GM21360 (cell line): ENCODE data around the gene CST4.
"Not testable (repeated sequence)": the region's sequence is repeated elsewhere in the genome, so short reads cannot be mapped to it uniquely, and the experiment has no call there.

Source experiments
- ATAC-seq: cut with Tn5 transposase; IDR thresholded peaks from one replicate; pipeline ENCODE4 v1.9.1; 2021; ENCODE audit warnings: mild to moderate bottlenecking, moderate library complexity; ENCODE audit not compliant: unreplicated experiment

CST4 gene

GRCh38 chr20:23645575-23645974, 43.3 kb downstream of the CST4 start:
- no peak for ATAC-seq

- ATAC-seq = no peak
Observed at GRCh38 chr20:23644164-23644563, 44.7 kb downstream of the CST4 start.

GRCh38 chr20:23643659-23644058, 45.2 kb downstream of the CST4 start:
- ATAC-seq = no peak

- no peak for ATAC-seq
Observed at GRCh38 chr20:23641936-23642751, 46.7 kb downstream of the CST4 start.

- no peak for ATAC-seq
Observed at GRCh38 chr20:23640671-23641667, 47.9 kb downstream of the CST4 start.

- no peak for ATAC-seq
Observed at GRCh38 chr20:23640018-23640601, 48.7 kb downstream of the CST4 start.

- ATAC-seq = no peak
Observed at GRCh38 chr20:23639490-23639958, 49.3 kb downstream of the CST4 start.

GRCh38 chr20:23638309-23638708, 50.5 kb downstream of the CST4 start:
- ATAC-seq = no peak

- peak; percentile 56 for ATAC-seq
Observed at GRCh38 chr20:23637282-23638221, 51.3 kb downstream of the CST4 start, which contains the start of gene CST3. TSS of gene CST3 (minus strand) at chr20:23637955. CDS start at chr20:23637862, 93 bp downstream.

GRCh38 chr20:23636908-23637281, 51.9 kb downstream of the CST4 start:
- no peak for ATAC-seq

GRCh38 chr20:23636182-23636907, 52.5 kb downstream of the CST4 start:
- ATAC-seq = no peak

GRCh38 chr20:23635768-23636090, 53.1 kb downstream of the CST4 start:
- not testable (repeated sequence) for ATAC-seq
